ENCODE data around the gene DNPEP.

DNPEP gene

GRCh38 chr2:219387306-219388120 is at the start of gene DNPEP:
DNPEP (minus strand) TSS chr2:219387912; CDS start chr2:219387794, 118 bp downstream.
- Mint-ChIP-seq H3K9me3 (no peaks in the 10 kb centered on the region), H3K27ac (peak within 1 kb of the TSS; percentile 96), H3K4me1 (ENCODE audit: low read depth) (peaks cover 9% of the 10 kb centered on the region), H3K36me3 (ENCODE audit: low read depth) (peaks cover 25% of the 10 kb centered on the region), H3K27me3 (ENCODE audit: low read depth) (peaks cover 8% of the 10 kb centered on the region), H3K4me3 (peak within 1 kb of the TSS; percentile 98)
- DNase-seq (ENCODE audit: low spot score): peak; percentile 88

- Mint-ChIP-seq H3K27ac (no peak overlapping the region), H3K9me3 (no peaks in the 10 kb centered on the region), H3K4me1 (ENCODE audit: low read depth) (peaks cover 7% of the 10 kb centered on the region), H3K4me3 (no peak overlapping the region), H3K27me3 (ENCODE audit: low read depth) (peaks cover 42% of the 10 kb centered on the region), H3K36me3 (ENCODE audit: low read depth) (no peaks in the 10 kb centered on the region)
- DNase-seq (ENCODE audit: low spot score): no peak
Measured at GRCh38 chr2:219437141-219437540, 49.4 kb upstream of the DNPEP start.

DNA sequence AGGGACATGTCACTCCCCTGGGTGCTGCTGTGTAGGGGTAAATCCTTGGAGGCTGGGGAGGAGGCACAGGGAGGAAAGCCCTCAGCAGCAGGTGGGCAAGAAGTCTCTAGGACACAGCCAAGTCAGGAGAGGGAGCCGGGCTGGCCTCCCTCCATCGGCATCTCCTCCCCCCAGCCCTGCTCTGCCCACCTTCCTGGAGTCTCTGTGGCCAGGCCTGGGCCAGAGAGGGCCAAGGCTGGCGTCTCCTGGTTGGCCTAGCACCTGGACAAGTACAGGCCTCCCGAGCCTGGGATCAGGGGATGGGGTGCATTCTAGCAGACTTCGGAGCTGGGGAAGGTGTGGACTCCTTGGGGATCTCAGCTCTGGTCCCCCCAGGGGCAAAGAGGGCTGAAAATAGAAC is 48.8 kb upstream of the DNPEP start:
- no peak overlapping the region for H3K4me3 Mint-ChIP-seq
- no peak for DNase-seq (ENCODE audit: low spot score)
- H3K9me3 Mint-ChIP-seq: no peaks in the 10 kb centered on the region
- H3K36me3 Mint-ChIP-seq (ENCODE audit: low read depth): no peaks in the 10 kb centered on the region
- H3K27ac Mint-ChIP-seq: no peak overlapping the region
- H3K4me1 Mint-ChIP-seq (ENCODE audit: low read depth): peaks cover 6% of the 10 kb centered on the region
- H3K27me3 Mint-ChIP-seq (ENCODE audit: low read depth): peaks cover 41% of the 10 kb centered on the region

DNA sequence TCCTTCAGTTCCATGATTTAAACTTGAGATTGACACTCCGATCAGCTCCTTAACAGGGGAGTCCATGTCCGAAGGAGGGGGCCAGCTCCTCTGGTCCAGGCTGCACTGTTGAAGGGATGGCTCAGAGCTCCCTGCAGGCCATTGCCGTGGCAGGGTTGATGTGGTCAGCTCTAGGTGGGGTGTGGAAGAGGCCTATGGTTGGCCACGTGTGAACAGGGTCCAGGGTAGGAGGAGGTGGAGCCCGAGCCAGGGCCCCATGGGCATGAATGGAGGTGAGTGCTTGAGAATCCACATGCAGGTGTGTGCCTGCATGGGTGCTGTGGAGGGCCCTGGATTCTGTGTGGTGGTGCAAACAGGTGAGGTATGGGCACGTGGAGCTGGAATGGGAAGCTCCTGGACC is 48.0 kb upstream of the DNPEP start:
- no peak overlapping the region for H3K27ac Mint-ChIP-seq
- H3K4me1 Mint-ChIP-seq (ENCODE audit: low read depth): no peaks in the 10 kb centered on the region
- peaks cover 33% of the 10 kb centered on the region for H3K27me3 Mint-ChIP-seq (ENCODE audit: low read depth)
- DNase-seq (ENCODE audit: low spot score): no peak
- no peak overlapping the region for H3K4me3 Mint-ChIP-seq
- H3K9me3 Mint-ChIP-seq: no peaks in the 10 kb centered on the region
- H3K36me3 Mint-ChIP-seq (ENCODE audit: low read depth): no peaks in the 10 kb centered on the region

GRCh38 chr2:219434718-219435525 is 47.2 kb upstream of the DNPEP start, which contains the start of gene SPEG:
SPEG (plus strand) TSS chr2:219434843; CDS start chr2:219434978, 135 bp downstream.
- no peaks in the 10 kb centered on the region for H3K9me3 Mint-ChIP-seq
- H3K4me1 Mint-ChIP-seq (ENCODE audit: low read depth): no peaks in the 10 kb centered on the region
- H3K4me3 Mint-ChIP-seq: no peak within 1 kb of the TSS
- H3K36me3 Mint-ChIP-seq (ENCODE audit: low read depth): no peaks in the 10 kb centered on the region
- no peak within 1 kb of the TSS for H3K27ac Mint-ChIP-seq
- no peak for DNase-seq (ENCODE audit: low spot score)
- peaks cover 31% of the 10 kb centered on the region for H3K27me3 Mint-ChIP-seq (ENCODE audit: low read depth)

GRCh38 chr2:219434468-219434717 is 46.7 kb upstream of the DNPEP start:
- H3K9me3 Mint-ChIP-seq: no peaks in the 10 kb centered on the region
- no peak overlapping the region for H3K4me3 Mint-ChIP-seq
- DNase-seq (ENCODE audit: low spot score): no peak
- H3K4me1 Mint-ChIP-seq (ENCODE audit: low read depth): no peaks in the 10 kb centered on the region
- no peak overlapping the region for H3K27ac Mint-ChIP-seq
- H3K27me3 Mint-ChIP-seq (ENCODE audit: low read depth): peaks cover 31% of the 10 kb centered on the region
- no peaks in the 10 kb centered on the region for H3K36me3 Mint-ChIP-seq (ENCODE audit: low read depth)

DNA sequence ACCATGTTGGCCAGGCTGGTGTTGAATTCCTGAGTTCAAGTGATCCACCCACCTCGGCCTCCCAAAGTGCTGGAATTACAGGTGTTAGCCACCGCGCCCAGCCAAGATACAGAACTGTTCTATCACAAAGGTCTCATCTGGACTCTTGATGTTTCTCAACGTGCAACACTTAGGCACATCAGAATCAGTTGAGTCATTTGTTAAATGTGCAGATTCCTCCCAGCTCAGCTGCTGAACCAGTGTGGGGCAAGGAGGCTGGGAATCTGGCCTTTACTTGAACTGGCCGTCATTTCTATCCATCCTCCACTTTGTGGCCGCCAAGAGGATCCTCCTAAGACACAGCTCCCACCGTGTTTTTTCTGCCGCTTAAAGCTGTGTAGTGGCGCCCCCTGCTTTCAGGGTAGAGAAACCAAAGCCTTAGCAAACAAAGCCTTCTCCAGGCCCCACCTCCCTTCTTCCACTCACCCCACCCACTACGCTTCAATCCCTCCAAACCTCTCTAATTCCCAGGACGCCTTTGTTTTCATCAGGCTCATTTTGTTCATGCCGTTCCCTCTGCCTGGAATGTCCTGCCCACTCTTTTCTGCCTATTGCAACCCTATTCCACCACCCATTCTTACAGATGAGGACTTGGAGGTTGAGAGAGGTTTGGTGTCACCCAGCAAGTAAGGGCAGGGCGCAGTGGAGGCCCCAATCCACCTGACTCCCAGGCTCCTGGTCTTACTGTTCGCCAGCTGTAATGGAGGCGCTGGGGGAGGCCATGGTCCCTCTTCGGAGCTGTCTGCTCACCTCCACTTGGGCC is 46.2 kb upstream of the DNPEP start:
- DNase-seq (ENCODE audit: low spot score): no peak
- Mint-ChIP-seq H3K9me3 (no peaks in the 10 kb centered on the region), H3K27ac (no peak overlapping the region), H3K27me3 (ENCODE audit: low read depth) (peaks cover 34% of the 10 kb centered on the region), H3K4me1 (ENCODE audit: low read depth) (no peaks in the 10 kb centered on the region), H3K4me3 (no peak overlapping the region), H3K36me3 (ENCODE audit: low read depth) (no peaks in the 10 kb centered on the region)

DNA sequence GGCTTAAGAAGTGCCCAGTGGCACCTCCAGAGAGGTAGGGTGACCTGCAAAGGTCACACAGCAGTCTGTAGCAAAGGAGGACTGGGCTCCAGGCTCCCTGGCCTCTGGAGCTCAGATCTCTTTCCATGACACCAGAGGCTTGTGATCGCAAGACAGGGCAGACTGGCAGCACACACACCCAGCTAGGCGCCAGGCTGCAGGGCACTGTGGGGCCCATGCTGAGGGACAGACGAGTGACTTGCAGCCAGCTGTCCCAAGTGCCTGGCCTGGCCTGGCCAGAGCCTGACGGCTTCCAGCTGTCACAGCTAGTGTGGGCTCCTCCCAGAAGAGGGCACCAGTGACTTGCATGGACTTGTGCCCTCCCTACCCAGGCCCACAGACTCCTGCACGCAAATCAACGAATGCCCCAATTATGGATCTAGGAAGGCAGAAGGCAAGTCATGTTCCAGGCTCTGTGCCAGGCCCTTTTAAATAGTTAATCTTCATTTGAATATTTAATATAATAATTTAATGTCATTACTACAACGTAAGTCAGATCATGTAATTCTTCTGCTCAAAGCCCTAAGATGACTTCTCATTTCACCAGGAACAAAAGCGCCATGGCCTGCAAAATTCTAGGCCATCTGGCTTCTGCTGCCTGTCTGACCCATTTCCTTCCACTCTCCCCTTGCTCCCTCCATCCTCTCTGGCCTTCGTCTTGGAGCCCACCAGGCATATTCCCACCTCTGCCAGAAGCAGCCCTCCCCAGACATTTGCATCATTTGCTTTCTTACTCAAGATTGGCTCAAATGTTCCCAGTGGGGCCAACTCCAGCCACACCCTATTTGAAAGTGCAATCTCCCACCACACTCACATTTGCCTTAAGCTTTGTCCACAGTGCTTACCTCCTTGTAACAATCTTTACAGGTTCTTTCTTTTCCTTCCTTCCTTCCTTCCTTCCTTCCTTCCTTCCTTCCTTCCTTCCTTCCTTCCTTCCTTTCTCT is 43.2 kb upstream of the DNPEP start:
- Mint-ChIP-seq H3K4me1 (ENCODE audit: low read depth) (no peaks in the 10 kb centered on the region), H3K9me3 (no peaks in the 10 kb centered on the region), H3K27ac (no peak overlapping the region), H3K27me3 (ENCODE audit: low read depth) (peaks cover 35% of the 10 kb centered on the region), H3K4me3 (no peak overlapping the region), H3K36me3 (ENCODE audit: low read depth) (no peaks in the 10 kb centered on the region)
- no peak for DNase-seq (ENCODE audit: low spot score)

DNA sequence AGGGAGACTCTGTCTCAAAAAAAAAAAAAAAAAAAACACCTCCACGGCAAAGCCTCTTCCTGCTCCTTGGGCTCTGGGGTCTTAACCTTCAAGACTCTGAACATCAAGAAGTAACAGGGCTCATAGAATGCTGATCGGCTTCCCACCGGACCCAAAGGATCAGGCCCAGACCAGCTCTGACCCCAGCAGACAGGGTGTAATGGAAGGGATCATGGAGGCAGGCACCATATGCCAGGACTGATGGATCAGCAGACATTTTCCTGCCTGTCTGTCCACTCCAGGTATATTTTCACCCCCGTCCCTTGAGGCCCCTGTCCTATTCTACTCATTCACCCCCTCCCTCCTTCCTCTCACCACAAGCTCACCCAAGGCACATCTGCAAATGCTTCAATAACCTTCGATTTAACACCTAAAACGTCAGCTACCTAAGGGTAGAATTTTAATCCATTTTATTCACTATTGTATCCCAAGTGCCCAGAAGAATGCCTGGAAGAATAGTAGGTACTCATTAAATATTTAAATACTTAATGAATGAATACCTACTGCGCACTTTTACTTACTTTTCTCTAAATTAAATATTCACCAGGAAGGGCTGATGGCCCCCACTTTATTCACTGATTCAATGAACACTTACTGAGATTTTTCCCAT is 42.4 kb upstream of the DNPEP start:
- Mint-ChIP-seq H3K4me3 (no peak overlapping the region), H3K27me3 (ENCODE audit: low read depth) (peaks cover 27% of the 10 kb centered on the region), H3K9me3 (no peaks in the 10 kb centered on the region), H3K36me3 (ENCODE audit: low read depth) (no peaks in the 10 kb centered on the region), H3K27ac (no peak overlapping the region), H3K4me1 (ENCODE audit: low read depth) (no peaks in the 10 kb centered on the region)
- DNase-seq (ENCODE audit: low spot score): no peak

DNA sequence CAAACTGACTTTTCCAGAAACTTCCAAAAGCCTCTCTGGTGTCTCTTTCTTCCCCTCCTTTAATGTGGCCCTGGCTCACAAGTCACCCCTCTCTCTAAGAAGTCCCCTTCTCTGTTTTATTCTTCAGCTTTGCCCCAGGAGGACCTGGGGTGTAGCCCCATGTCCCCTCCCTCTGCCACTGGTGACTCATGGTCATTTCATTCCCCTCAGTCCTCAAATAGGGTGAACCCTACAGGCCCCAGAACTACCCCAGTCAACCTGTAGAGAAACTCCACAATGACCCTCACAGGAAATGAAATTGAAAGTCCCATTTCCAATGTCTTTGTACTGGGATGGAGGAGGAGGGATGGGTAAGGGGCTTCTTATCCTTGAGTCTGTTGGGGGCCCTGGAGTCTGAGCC is 40.8 kb upstream of the DNPEP start:
- Mint-ChIP-seq H3K4me1 (ENCODE audit: low read depth) (no peaks in the 10 kb centered on the region), H3K4me3 (no peak overlapping the region), H3K36me3 (ENCODE audit: low read depth) (no peaks in the 10 kb centered on the region), H3K27ac (no peak overlapping the region), H3K9me3 (no peaks in the 10 kb centered on the region), H3K27me3 (ENCODE audit: low read depth) (peaks cover 18% of the 10 kb centered on the region)
- DNase-seq (ENCODE audit: low spot score): no peak

GRCh38 chr2:219426534-219427136 is 38.9 kb upstream of the DNPEP start:
- Mint-ChIP-seq H3K4me1 (ENCODE audit: low read depth) (no peaks in the 10 kb centered on the region), H3K36me3 (ENCODE audit: low read depth) (no peaks in the 10 kb centered on the region), H3K27me3 (ENCODE audit: low read depth) (peaks cover 8% of the 10 kb centered on the region), H3K27ac (no peak overlapping the region), H3K4me3 (no peak overlapping the region), H3K9me3 (no peaks in the 10 kb centered on the region)
- no peak for DNase-seq (ENCODE audit: low spot score)

DNA sequence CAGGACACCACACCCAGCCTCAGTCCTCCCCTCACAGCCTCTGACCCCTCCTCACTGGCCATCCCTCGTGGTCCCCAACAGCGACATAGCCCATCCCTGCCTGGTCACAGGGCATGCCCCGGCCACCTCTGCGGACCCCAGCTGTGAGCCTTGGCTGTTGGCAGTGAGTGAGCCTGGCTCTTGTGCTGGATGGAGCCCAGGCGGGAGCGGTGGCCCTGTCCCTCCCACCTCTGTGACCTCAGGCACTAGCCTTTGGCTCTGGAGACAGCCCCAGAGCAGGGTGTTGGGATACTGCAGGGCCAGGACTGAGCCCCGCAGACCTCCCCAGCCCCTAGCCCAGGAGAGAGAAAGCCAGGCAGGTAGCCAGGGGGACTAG is 38.3 kb upstream of the DNPEP start:
- Mint-ChIP-seq H3K4me1 (ENCODE audit: low read depth) (no peaks in the 10 kb centered on the region), H3K27ac (no peak overlapping the region), H3K4me3 (no peak overlapping the region), H3K36me3 (ENCODE audit: low read depth) (no peaks in the 10 kb centered on the region), H3K27me3 (ENCODE audit: low read depth) (peaks cover 8% of the 10 kb centered on the region), H3K9me3 (no peaks in the 10 kb centered on the region)
- no peak for DNase-seq (ENCODE audit: low spot score)

All from T-helper 2 cell treated with Interferon-gamma antibody and Interleukin-4, amounts not matched to agents 5 μg/mL and 100 μg/mL, for 36 hours (primary cell).